CD4-positive, alpha-beta T cell treated with Interleukin-6 at 100 ng/mL for 8 hours (primary cell): Measurements from ENCODE around the gene LRRC55.

Source experiments
- DNase-seq: peaks from one replicate; pipeline ENCODE4 v3.0.0-alpha.2; 2020; ENCODE audit warnings: mixed read lengths, low spot score

Gene LRRC55

GRCh38 chr11:57181678-57182305 is at the start of gene LRRC55:
Gene LRRC55 (plus strand): TSS chr11:57181953. CDS start chr11:57182023, 70 bp downstream.
- no peak for DNase-seq

- DNase-seq = no peak
Observed at GRCh38 chr11:57133366-57134038, 48.3 kb upstream of the LRRC55 start.

- no peak for DNase-seq
Observed at GRCh38 chr11:57134284-57134683, 47.5 kb upstream of the LRRC55 start.

- DNase-seq = no peak
Observed at GRCh38 chr11:57135020-57135751, 46.6 kb upstream of the LRRC55 start.

GRCh38 chr11:57140568-57140967 is 41.2 kb upstream of the LRRC55 start:
- no peak for DNase-seq

- DNase-seq = no peak
Observed at GRCh38 chr11:57143459-57143858, 38.3 kb upstream of the LRRC55 start.

- no peak for DNase-seq
Observed at GRCh38 chr11:57144075-57144474, 37.7 kb upstream of the LRRC55 start.

GRCh38 chr11:57144531-57145320 is 37.0 kb upstream of the LRRC55 start:
- DNase-seq = no peak

- DNase-seq = no peak
Observed at GRCh38 chr11:57146301-57146700, 35.5 kb upstream of the LRRC55 start.

GRCh38 chr11:57148621-57149020 is 33.1 kb upstream of the LRRC55 start:
- DNase-seq = no peak

GRCh38 chr11:57150454-57150917 is 31.3 kb upstream of the LRRC55 start:
- DNase-seq = no peak

GRCh38 chr11:57152134-57152533 is 29.6 kb upstream of the LRRC55 start:
- no peak for DNase-seq

GRCh38 chr11:57153448-57153847 is 28.3 kb upstream of the LRRC55 start:
- DNase-seq = no peak

- DNase-seq = no peak
Observed at GRCh38 chr11:57154739-57155138, 27.0 kb upstream of the LRRC55 start.

GRCh38 chr11:57155400-57155799 is 26.4 kb upstream of the LRRC55 start:
- no peak for DNase-seq

- DNase-seq = no peak
Observed at GRCh38 chr11:57155838-57156607, 25.7 kb upstream of the LRRC55 start.

GRCh38 chr11:57156928-57157327 is 24.8 kb upstream of the LRRC55 start:
- DNase-seq = no peak

GRCh38 chr11:57157624-57158023 is 24.1 kb upstream of the LRRC55 start:
- DNase-seq = no peak

- no peak for DNase-seq
Observed at GRCh38 chr11:57158180-57158579, 23.6 kb upstream of the LRRC55 start.

- no peak for DNase-seq
Observed at GRCh38 chr11:57158599-57158998, 23.2 kb upstream of the LRRC55 start.

GRCh38 chr11:57160665-57161064 is 21.1 kb upstream of the LRRC55 start:
- DNase-seq = no peak
